ENCODE data around the gene SPATS2L.

SPATS2L gene

DNA sequence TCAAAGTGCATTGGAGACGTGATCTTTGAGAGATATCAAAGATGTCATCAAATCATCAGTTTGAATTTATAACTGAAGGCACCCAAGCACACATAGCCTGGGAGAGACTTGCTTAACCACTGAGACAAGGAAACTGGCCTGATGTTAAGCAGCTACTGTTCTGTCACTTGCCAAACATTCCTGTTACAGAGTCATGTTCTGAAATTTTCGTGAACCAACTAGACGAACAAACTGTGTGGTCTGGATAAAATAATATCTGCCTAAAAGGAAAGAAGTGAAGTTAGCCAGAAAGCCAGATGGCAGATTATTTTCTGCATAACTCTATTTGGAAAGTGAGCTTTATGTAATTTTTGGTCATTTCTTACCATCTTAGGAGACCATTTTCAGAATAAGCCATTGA, 51.4 kb downstream of the SPATS2L start:
- no peak overlapping the region for H3K4me3 ChIP-seq (ENCODE audit: low read length)
- DNase-seq, result no peak
- no peaks in the 10 kb centered on the region for H3K9me2 ChIP-seq (replicated peaks; ENCODE audit: insufficient read depth, low read length)
- no peaks in the 10 kb centered on the region for H3K9me3 ChIP-seq (replicated peaks; ENCODE audit: insufficient read depth, low read length)
- TF ChIP-seq EZH2phosphoT487 (IDR thresholded peaks at IDR 0.05; ENCODE audit: low read length) (no peak), EZH2 (optimal IDR thresholded peaks at IDR 0.05; ENCODE audit: low read depth, low read length) (no peak)
- TF ChIP-seq, protein P1, sequence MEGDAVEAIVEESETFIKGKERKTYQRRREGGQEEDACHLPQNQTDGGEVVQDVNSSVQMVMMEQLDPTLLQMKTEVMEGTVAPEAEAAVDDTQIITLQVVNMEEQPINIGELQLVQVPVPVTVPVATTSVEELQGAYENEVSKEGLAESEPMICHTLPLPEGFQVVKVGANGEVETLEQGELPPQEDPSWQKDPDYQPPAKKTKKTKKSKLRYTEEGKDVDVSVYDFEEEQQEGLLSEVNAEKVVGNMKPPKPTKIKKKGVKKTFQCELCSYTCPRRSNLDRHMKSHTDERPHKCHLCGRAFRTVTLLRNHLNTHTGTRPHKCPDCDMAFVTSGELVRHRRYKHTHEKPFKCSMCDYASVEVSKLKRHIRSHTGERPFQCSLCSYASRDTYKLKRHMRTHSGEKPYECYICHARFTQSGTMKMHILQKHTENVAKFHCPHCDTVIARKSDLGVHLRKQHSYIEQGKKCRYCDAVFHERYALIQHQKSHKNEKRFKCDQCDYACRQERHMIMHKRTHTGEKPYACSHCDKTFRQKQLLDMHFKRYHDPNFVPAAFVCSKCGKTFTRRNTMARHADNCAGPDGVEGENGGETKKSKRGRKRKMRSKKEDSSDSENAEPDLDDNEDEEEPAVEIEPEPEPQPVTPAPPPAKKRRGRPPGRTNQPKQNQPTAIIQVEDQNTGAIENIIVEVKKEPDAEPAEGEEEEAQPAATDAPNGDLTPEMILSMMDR (IDR thresholded peaks at IDR 0.05; ENCODE audit: low read length), result no peak
- no peaks in the 10 kb centered on the region for H3K36me3 ChIP-seq (replicated peaks; ENCODE audit: insufficient read depth, low read length)
- H2AFZ ChIP-seq (ENCODE audit: low read length), result no peak overlapping the region
- no peak overlapping the region for H3K9ac ChIP-seq (ENCODE audit: low read length)
- no peak overlapping the region for H3K27ac ChIP-seq (ENCODE audit: low read length)
- peaks cover 76% of the 10 kb centered on the region for H3K79me2 ChIP-seq (ENCODE audit: low read length)
- no peak overlapping the region for H3K4me2 ChIP-seq (ENCODE audit: low read depth, low read length)
- H4K20me1 ChIP-seq (ENCODE audit: insufficient read depth, low read length), result no peaks in the 10 kb centered on the region; the same call in 1 of the 2 replicates
- no peaks in the 10 kb centered on the region for H3F3A ChIP-seq (ENCODE audit: insufficient read depth, low read length)
- no peaks in the 10 kb centered on the region for H3K27me3 ChIP-seq (replicated peaks; ENCODE audit: insufficient read depth, low read length)
- no peaks in the 10 kb centered on the region for H3K4me1 ChIP-seq (ENCODE audit: low read length)

DNA sequence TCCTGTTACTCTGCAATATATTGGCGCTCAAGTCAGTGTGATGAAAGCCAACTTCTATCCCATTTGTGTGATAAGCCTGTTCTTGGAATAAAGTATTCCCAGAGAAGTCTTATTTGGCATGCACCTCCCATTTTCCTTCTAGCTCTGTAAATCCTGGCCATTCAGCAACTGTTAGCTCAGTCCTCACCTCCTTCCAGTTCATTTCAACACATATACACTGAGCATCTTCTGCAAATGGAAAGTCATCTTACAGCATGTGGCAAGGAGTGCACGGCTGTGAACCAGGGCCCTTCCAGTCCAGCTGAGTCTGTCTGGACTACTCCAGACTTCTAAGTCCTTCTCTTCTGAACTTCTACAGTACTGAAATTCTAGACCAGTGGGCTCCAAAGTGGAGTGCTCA, 53.1 kb downstream of the SPATS2L start:
- Histone ChIP-seq H3K9me2 (replicated peaks; ENCODE audit: insufficient read depth, low read length) (no peaks in the 10 kb centered on the region), H3K9me3 (replicated peaks; ENCODE audit: insufficient read depth, low read length) (no peaks in the 10 kb centered on the region), H3K4me2 (ENCODE audit: low read depth, low read length) (no peak overlapping the region), H3K4me3 (ENCODE audit: low read length) (no peak overlapping the region), H3K79me2 (ENCODE audit: low read length) (peaks cover 75% of the 10 kb centered on the region), H3K9ac (ENCODE audit: low read length) (no peak overlapping the region), H3K27me3 (replicated peaks; ENCODE audit: insufficient read depth, low read length) (no peaks in the 10 kb centered on the region), H3K4me1 (ENCODE audit: low read length) (no peaks in the 10 kb centered on the region), H3K36me3 (replicated peaks; ENCODE audit: insufficient read depth, low read length) (no peaks in the 10 kb centered on the region), H2AFZ (ENCODE audit: low read length) (no peak overlapping the region), H4K20me1 (ENCODE audit: insufficient read depth, low read length) (no peaks in the 10 kb centered on the region; the same call in 1 of the 2 replicates), H3K27ac (ENCODE audit: low read length) (no peak overlapping the region), H3F3A (ENCODE audit: insufficient read depth, low read length) (no peaks in the 10 kb centered on the region)
- DNase-seq, result no peak
- TF ChIP-seq EZH2 (optimal IDR thresholded peaks at IDR 0.05; ENCODE audit: low read depth, low read length), result no peak
- TF ChIP-seq, protein P1 (IDR thresholded peaks at IDR 0.05; ENCODE audit: low read length), result no peak
- TF ChIP-seq EZH2phosphoT487 (IDR thresholded peaks at IDR 0.05; ENCODE audit: low read length), result no peak

- Histone ChIP-seq H3K9me3 (replicated peaks; ENCODE audit: insufficient read depth, low read length) (no peaks in the 10 kb centered on the region), H3F3A (ENCODE audit: insufficient read depth, low read length) (no peaks in the 10 kb centered on the region), H3K27me3 (replicated peaks; ENCODE audit: insufficient read depth, low read length) (no peaks in the 10 kb centered on the region), H2AFZ (ENCODE audit: low read length) (no peak overlapping the region), H3K36me3 (replicated peaks; ENCODE audit: insufficient read depth, low read length) (no peaks in the 10 kb centered on the region), H3K4me2 (ENCODE audit: low read depth, low read length) (no peak overlapping the region), H3K4me3 (ENCODE audit: low read length) (no peak overlapping the region), H3K9me2 (replicated peaks; ENCODE audit: insufficient read depth, low read length) (no peaks in the 10 kb centered on the region), H3K9ac (ENCODE audit: low read length) (no peak overlapping the region), H3K79me2 (ENCODE audit: low read length) (peaks cover 75% of the 10 kb centered on the region), H3K27ac (ENCODE audit: low read length) (no peak overlapping the region), H4K20me1 (ENCODE audit: insufficient read depth, low read length) (no peaks in the 10 kb centered on the region; the same call in 1 of the 2 replicates), H3K4me1 (ENCODE audit: low read length) (no peaks in the 10 kb centered on the region)
- TF ChIP-seq EZH2 (optimal IDR thresholded peaks at IDR 0.05; ENCODE audit: low read depth, low read length) (no peak), EZH2phosphoT487 (IDR thresholded peaks at IDR 0.05; ENCODE audit: low read length) (no peak)
- TF ChIP-seq, protein P1 (IDR thresholded peaks at IDR 0.05; ENCODE audit: low read length), result no peak
- no peak for DNase-seq
These were observed 53.9 kb downstream of the SPATS2L start for GRCh38 chr2:200360364-200360763.

Measured in MM.1S (cell line).